ACC112 (cell line): ENCODE measurements around the gene MRGPRF.

Experiments
- H2AFZ ChIP-seq: fragments of 200-600 bp; sonication (generic); one replicate; pipeline ENCODE4 v1.6.0; 2017; ENCODE audit warnings: antibody characterized with exemption, low read length; ENCODE audit not compliant: unreplicated experiment
- H3K27ac ChIP-seq: fragments of 200-600 bp; sonication (generic); 2 replicates; pipeline ENCODE4 v1.5.1; 2014; ENCODE audit warnings: low read depth, mild to moderate bottlenecking, antibody characterized with exemption, low read length, moderate library complexity
- H3K27me3 ChIP-seq: fragments of 200-600 bp; sonication (generic); 2 replicates; pipeline ENCODE4 v1.6.1; 2014; ENCODE audit warnings: mild to moderate bottlenecking, antibody characterized with exemption, low read length, moderate library complexity, mixed read lengths; ENCODE audit not compliant: insufficient read depth
- H3K36me3 ChIP-seq: fragments of 200-600 bp; sonication (generic); 2 replicates; pipeline ENCODE4 v1.6.1; 2016; ENCODE audit warnings: mild to moderate bottlenecking, antibody characterized with exemption, low read length, moderate library complexity, mixed read lengths; ENCODE audit not compliant: insufficient read depth
- H3K4me1 ChIP-seq: fragments of 200-600 bp; sonication (generic); one replicate; pipeline ENCODE4 v1.6.1; 2016; ENCODE audit warnings: low read length, mixed read lengths; ENCODE audit not compliant: insufficient read depth, unreplicated experiment, control insufficient read depth
- H3K4me3 ChIP-seq: fragments of 200-600 bp; sonication (generic); 2 replicates; pipeline ENCODE4 v1.5.1; 2014; ENCODE audit warnings: mild to moderate bottlenecking, low read depth, low read length
- H3K79me2 ChIP-seq: fragments of 200-600 bp; sonication (generic); one replicate; pipeline ENCODE4 v1.6.0; 2016; ENCODE audit warnings: low read length; ENCODE audit not compliant: control insufficient read depth, unreplicated experiment, insufficient read depth

MRGPRF gene

DNA sequence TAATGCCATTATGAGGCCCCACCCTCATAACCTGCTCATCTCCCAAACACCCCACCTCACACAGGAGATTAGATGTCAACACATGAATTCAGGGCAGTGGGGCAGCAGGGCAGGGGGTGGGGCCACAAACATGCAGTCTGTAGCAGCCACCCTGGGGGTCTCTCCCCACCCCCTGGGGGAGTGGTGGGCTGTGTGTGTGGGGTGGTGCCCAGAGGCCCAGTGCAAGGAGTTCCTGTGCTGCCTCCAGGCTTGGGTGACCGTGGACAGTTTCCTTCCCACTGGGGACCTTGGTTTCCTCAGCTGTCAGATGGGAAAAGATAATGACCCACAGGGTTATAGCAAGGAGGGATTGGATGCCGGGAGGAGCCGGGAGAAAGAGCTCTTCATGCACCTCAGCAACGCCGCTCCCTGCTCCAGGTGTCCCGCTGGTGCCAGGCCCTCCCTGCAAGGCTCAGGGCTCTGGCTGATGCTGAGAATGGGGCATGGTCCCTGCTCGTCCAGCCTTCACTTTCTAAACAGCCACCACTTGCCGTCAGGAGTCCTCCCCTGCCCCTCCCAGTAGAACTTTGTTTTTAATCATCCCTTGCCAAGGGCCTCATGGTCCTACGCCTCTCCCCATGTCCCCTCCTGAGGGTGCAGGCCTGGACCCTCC is 2.0 kb upstream of the MRGPRF start:
- Histone ChIP-seq H3K36me3 (no peaks in the 10 kb centered on the region), H2AFZ (no peak overlapping the region), H3K27ac (no peak overlapping the region), H3K4me1 (peaks cover 28% of the 10 kb centered on the region), H3K4me3 (no peak overlapping the region), H3K79me2 (no peaks in the 10 kb centered on the region), H3K27me3 (no peaks in the 10 kb centered on the region)

DNA sequence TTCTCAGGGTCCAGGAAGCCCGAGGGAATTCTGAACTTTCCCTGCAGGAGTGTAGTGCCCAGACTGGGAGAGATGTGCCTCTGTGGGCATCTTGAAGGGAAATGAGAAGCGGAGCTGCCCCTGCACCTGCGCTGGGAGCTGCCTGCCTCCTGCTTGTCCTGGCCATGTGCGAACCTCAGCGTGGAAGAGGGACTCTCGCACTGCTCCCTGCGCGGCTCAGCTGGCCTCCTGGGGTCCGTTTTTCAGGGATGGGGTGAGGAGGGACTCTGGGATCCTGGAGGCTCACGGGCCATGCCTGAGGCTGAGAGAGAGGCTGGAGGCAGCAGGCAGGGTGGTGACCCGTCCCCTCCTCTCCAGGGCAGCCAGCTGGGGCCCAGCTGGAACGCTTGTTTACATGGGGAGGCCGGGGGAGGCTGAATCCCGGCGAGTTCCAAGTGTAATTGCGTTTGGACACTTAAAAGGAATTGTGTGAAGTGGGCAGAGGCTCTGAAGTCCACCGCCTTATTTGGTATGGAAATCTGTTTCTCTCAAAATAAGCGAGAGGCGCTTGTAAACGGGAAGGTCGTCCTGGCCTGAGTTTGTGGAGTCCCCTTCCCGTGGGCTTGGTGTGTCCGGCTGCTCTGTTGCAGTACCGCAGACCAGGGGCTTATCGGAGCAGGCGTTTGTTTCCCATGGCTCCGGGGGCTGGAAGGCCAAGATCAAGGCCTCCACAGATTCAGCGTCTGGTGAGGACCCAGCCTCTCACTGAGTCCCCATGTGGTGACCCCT is 1.2 kb upstream of the MRGPRF start:
- Histone ChIP-seq H3K4me3 (no peak overlapping the region), H3K27me3 (no peaks in the 10 kb centered on the region), H3K79me2 (no peaks in the 10 kb centered on the region), H3K4me1 (peaks cover 36% of the 10 kb centered on the region), H3K36me3 (no peaks in the 10 kb centered on the region), H3K27ac (no peak overlapping the region), H2AFZ (no peak overlapping the region)

DNA sequence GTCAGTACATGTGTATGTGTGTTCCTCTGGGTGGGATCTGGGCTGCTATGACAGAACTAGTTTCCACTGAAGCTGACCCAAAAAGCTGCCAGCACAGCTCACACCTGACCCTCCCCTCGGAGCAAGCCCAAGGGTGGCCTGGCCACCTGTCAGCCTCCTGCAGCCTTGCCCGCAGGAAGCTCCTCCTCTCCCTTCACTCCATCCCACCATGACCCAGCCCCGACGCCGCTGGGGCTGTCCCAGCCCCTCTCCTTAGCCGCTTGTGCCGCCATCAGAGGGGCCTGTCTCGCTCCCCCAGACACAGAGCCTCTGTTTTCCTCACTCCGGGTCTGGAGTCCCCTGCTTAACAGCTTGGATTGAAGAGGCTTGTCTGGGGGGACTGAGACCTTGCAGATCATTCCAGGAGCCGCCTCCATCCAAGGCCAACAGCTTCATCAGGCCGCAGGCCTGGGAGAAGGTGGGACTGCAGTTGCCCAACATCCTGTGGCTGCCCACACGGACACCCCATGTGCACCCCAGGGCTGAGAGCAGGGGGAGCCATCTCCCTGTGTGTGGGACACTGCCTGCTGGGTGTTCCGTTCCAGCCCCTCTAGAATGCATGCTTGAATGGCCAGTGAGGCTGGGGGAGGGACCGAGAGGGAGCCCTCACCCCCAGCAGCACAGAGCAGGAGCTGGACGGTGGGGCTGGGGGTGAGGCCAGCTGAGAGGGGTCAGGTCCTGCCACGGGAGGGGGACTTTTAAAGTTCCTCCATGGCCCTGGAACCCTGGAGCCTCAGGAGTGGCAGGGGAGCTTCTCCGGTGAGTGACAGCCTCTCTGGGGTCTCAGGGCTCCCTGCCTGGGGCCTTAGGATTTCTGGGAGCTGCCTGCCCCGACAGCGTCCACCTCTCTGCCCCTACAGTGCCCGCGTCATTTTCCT is 696 bp downstream of the MRGPRF start:
- Histone ChIP-seq H3K4me1 (peaks cover 54% of the 10 kb centered on the region), H3K36me3 (no peaks in the 10 kb centered on the region), H3K27me3 (no peaks in the 10 kb centered on the region), H3K27ac (no peak overlapping the region), H2AFZ (peak overlapping the region; percentile 93), H3K4me3 (peak overlapping the region; percentile 81), H3K79me2 (no peaks in the 10 kb centered on the region)

DNA sequence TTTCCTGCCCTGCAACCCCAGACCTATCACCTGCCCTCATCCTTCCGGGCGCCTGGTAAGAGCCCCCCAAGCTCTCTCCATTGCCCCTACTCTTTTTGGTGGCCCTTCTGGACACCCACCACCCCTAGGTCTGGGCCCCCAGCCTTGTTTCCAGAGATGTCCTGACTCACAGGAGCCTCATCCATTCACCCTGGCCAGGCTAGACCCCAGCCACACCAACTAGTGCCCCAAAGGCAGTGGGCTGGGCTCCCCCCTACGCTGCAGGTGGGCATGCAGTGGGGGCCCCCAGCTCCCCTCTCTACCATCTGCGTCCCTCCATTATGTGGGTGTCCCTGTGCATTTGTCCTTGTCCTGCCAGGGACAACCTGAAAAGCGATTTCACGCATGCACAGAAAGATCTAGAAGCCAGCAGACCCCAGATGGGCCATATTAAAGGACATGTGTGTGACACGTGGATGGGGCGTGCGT is 1.4 kb downstream of the MRGPRF start:
- no peak overlapping the region for H3K27ac ChIP-seq
- peak overlapping the region; percentile 81 for H3K4me3 ChIP-seq
- no peak overlapping the region for H2AFZ ChIP-seq
- peaks cover 54% of the 10 kb centered on the region for H3K4me1 ChIP-seq
- H3K36me3 ChIP-seq, result no peaks in the 10 kb centered on the region
- no peaks in the 10 kb centered on the region for H3K27me3 ChIP-seq
- H3K79me2 ChIP-seq, result no peaks in the 10 kb centered on the region

DNA sequence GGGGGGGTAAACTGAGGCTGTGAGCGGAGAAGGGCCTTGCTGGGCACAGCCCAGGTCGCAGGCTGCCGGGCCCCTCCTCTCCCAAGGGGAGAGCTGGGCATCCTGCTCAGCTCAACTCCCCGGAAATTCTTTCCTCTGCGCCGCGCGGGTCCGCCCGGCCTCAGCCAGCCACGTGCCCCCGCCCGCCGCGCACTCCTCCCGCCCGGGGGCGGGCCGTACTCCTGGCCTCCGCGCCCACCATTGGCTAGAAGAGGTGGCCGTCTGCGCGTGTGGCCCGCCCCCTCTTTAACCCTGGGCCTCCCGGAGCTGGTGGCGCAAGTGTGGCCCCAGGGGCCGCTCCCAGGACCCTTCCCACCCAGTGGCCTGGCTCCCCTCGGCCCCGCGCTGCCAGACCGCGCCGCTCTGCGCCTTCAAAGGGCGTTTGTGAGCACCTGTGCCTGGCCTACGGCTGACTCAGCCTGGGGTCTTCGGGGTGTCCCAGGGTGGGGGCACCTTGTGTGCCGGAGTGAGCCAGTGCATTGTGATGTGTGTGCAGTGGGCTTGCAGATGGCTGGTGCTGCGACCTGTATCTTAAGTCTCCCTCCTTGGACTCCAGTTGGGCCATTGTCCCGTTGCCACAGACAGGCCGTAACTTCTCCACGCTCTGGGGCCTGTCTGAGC is 2.0 kb downstream of the MRGPRF start:
- Histone ChIP-seq H2AFZ (peak overlapping the region; percentile 86), H3K4me3 (peak overlapping the region; percentile 81), H3K4me1 (peaks cover 54% of the 10 kb centered on the region), H3K27ac (peak overlapping the region; percentile 86; the same call in 1 of the 2 replicates), H3K27me3 (no peaks in the 10 kb centered on the region), H3K79me2 (no peaks in the 10 kb centered on the region), H3K36me3 (no peaks in the 10 kb centered on the region)

DNA sequence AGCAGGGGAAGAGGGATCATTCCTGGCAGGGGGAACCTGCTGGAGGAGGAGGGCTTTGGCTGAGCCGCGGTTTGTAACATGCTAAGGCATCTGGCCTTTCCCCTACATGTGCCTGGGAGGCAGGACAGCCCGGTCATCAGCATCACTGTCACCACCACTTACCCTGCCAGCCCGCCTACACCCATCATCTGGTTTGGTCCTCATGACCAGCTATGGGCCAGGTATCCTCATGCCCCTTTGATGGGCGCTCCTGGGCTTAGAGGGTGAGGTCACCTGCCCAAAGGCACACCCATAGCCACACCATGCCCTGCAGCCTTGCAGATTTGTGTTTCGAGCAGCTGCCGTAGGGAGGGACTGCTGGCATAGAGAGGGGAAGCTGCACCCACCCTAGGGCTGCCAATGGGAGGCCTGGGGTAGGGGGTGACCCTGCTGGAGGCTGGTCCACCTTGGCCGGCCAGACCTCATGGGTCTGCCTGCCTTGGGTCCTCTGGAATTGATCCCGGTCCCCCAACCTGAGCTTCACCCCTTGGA is 2.6 kb downstream of the MRGPRF start:
- peaks cover 54% of the 10 kb centered on the region for H3K4me1 ChIP-seq
- H3K27me3 ChIP-seq, result no peaks in the 10 kb centered on the region
- peak overlapping the region; percentile 72 for H2AFZ ChIP-seq
- peak overlapping the region; percentile 86 for H3K27ac ChIP-seq
- H3K36me3 ChIP-seq, result no peaks in the 10 kb centered on the region
- no peaks in the 10 kb centered on the region for H3K79me2 ChIP-seq
- H3K4me3 ChIP-seq, result peak overlapping the region; percentile 81

DNA sequence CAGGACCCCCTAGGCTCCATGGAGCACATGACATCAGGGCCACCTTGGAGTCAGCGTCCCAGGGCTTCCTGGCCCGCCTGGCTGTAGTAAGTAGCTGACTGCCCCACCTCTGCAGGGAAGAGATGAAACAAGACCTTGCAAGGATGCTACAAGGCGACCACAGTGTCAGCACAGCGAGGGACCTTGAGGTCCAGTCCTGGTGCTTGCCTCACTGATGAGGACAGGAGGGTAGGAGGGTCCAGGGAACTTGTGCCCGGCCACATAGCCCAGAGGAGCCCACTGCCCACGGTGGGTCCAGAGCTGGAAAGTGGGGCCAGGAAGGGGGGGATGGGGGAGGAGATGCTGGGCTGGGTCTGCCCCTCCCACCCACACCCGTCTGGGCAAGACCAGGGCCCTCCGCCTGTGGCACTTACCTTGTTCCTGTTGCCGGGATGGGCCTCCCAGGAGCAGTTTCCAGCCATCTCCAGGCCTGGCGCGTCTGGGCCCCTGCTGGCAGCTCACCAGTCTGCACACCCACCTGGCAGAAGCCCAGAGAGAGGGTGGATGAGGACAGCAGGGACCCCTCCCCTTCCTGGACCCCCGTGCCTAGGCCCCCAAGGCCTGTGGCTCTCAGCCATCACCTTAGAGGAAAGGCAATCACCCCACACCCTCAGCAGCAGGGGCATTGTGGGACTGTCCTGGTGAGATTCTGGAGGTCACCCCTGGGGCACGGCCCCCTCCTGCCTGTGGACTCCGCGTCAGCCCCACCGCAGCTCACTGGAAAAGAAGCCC is 3.4 kb downstream of the MRGPRF start:
- Histone ChIP-seq H2AFZ (no peak overlapping the region), H3K4me1 (peaks cover 54% of the 10 kb centered on the region), H3K4me3 (peak overlapping the region; percentile 81), H3K79me2 (no peaks in the 10 kb centered on the region), H3K36me3 (no peaks in the 10 kb centered on the region), H3K27me3 (no peaks in the 10 kb centered on the region), H3K27ac (peak overlapping the region; percentile 86)

DNA sequence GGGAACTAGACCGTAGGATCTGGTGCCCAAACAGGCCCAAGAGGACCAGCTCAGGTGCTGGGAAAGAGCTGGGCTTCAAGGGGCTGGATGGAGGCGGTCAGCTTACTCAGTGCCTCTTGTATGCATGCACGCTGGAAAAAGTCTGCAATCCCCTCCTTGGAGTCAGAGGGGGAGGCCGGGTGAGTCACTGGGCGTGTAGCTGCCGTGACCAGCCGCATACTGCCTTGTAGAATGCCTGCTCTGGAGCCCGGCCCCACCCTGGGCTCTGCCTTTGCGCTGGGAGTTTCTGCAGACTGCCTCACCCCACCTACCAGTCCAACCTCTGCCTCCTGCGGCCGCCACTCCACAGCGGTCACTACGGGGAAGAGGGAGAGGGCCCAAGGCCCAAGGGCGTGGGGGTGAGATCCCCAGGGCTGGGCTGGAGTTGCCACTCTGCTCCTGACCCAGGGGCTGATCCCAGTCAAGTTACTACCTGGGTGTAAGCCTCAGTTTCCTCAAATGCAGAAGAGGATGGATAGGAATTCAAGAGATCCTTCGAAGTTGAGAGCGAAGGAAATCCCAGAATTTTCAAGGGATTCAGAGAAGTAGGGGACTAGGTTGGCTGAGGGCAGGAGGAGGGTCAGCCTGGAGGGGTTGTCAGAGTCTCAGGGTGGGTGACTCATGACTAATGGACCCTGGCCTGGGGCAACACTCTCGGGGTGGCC is 4.2 kb downstream of the MRGPRF start:
- H2AFZ ChIP-seq, result no peak overlapping the region
- peaks cover 54% of the 10 kb centered on the region for H3K4me1 ChIP-seq
- no peaks in the 10 kb centered on the region for H3K36me3 ChIP-seq
- H3K27ac ChIP-seq, result peak overlapping the region; percentile 86
- peak overlapping the region; percentile 39 for H3K4me3 ChIP-seq
- no peaks in the 10 kb centered on the region for H3K27me3 ChIP-seq
- no peaks in the 10 kb centered on the region for H3K79me2 ChIP-seq

DNA sequence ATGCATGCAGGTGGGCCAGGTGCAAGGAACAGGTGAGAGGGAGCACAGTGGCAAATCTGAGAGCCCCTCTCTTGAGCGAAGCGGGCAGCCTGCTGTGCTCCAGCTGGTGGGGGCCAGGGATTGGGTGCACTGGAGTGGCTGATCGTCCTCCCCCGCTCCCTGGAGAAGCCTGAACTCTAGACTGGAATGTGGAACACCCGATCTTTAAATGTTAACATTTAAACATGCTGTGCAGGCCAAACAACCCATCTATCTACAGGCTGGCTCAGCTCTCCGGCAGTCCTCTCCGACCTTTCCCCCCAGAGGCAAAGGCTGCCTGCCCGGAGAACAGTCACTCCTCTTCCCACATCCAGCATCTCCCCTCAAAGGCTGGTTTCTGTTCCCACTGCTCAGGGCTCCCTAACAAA is 5.1 kb downstream of the MRGPRF start:
- H3K4me3 ChIP-seq, result peak overlapping the region; percentile 25; the same call in 1 of the 2 replicates
- H3K36me3 ChIP-seq, result no peaks in the 10 kb centered on the region
- H3K4me1 ChIP-seq, result peaks cover 49% of the 10 kb centered on the region
- peak overlapping the region; percentile 86 for H3K27ac ChIP-seq
- H3K79me2 ChIP-seq, result no peaks in the 10 kb centered on the region
- no peaks in the 10 kb centered on the region for H3K27me3 ChIP-seq
- H2AFZ ChIP-seq, result no peak overlapping the region
